Fibroblast of mammary gland (primary cell): ENCODE results near the gene DAPK3.

Experiments used
- DNase-seq: peaks from one replicate; pipeline ENCODE4 v3.0.0-alpha.2; 2010; ENCODE audit warnings: low read depth
- H3K4me3 ChIP-seq: 2 replicates; pipeline ENCODE4 v1.5.1; 2011; ENCODE audit warnings: low read depth, mild to moderate bottlenecking, low read length, moderate library complexity; ENCODE audit not compliant: control insufficient read depth
- TF ChIP-seq, protein P1 (sequence below): conservative IDR thresholded peaks from 2 replicates; pipeline ENCODE4 v1.5.1; 2011; ENCODE audit warnings: low read depth, low read length, inconsistent platforms; ENCODE audit not compliant: control insufficient read depth, insufficient read depth

DAPK3 gene

DNA sequence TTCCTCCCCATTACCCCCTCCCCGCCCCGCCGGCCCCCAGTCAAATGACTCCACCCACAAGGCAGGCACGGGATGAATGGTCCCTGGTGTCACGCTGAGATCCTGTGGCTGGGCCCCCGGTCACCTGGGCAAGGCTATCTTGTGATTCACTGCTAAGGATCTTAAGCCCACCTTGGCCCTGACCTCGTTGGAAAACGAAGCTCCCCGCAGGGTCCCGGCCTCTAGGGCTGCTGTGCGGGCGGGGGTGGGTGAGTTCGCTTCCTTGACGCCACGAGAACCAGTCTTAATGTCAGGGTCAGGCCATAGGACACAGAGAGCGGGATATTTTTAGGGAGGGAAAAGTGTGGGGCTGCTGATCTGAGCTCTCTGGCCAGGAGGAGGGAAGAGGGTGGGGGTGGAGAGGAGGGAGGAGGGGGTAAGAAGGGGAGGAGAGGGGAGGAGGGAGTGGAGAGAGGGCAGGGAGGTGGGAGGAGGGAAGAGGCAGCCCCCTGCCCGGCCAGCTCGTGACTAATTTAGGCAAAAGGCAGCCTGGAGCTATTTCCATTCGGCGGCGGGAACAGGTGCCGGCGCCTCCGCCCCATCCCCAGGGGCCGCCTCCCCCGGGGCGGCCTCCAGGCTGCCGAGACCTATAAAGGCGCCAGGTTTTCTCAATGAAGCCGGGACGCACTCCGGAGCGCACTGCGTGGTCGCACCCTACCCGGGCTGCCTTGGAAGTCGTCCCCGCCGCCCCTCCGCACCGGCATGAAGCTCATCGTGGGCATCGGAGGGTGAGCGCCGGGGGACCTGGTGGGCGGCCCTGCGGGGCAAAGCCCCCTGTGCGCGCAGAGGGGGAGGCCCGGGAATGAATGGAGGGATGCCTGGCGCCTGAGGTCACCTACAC, 37.7 kb downstream of the DAPK3 start, which contains the start of gene NMRK2:
Gene NMRK2, plus strand, starts transcription at position 139 of the 880 bp plus-strand sequence. Its CDS starts 603 bp downstream, at position 742.
- TF ChIP-seq, protein P1, sequence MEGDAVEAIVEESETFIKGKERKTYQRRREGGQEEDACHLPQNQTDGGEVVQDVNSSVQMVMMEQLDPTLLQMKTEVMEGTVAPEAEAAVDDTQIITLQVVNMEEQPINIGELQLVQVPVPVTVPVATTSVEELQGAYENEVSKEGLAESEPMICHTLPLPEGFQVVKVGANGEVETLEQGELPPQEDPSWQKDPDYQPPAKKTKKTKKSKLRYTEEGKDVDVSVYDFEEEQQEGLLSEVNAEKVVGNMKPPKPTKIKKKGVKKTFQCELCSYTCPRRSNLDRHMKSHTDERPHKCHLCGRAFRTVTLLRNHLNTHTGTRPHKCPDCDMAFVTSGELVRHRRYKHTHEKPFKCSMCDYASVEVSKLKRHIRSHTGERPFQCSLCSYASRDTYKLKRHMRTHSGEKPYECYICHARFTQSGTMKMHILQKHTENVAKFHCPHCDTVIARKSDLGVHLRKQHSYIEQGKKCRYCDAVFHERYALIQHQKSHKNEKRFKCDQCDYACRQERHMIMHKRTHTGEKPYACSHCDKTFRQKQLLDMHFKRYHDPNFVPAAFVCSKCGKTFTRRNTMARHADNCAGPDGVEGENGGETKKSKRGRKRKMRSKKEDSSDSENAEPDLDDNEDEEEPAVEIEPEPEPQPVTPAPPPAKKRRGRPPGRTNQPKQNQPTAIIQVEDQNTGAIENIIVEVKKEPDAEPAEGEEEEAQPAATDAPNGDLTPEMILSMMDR: no peak
- no peak within 1 kb of the TSS for H3K4me3 ChIP-seq
- no peak for DNase-seq

DNA sequence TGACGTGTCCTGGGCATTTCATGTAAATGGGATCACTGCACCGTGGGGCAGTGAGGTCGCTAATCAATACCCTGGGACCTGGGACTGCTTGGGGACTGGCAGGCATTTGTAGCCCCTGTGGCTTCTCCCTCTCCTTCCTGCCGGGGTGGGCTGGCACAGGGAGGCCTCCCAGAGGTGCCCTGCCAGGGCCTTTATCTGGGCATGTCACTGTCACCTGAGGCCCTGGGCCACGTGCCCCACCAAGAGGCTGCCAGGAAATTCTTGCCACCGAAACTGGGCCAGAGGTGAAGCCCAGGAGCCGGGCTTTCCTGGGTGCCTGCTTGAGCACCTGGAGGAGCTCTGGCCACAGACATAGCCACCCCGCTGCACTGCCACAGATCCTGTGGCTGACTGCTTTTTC, 39.9 kb downstream of the DAPK3 start:
- TF ChIP-seq, protein P1: no peak
- no peak for DNase-seq
- no peak overlapping the region for H3K4me3 ChIP-seq

DNA sequence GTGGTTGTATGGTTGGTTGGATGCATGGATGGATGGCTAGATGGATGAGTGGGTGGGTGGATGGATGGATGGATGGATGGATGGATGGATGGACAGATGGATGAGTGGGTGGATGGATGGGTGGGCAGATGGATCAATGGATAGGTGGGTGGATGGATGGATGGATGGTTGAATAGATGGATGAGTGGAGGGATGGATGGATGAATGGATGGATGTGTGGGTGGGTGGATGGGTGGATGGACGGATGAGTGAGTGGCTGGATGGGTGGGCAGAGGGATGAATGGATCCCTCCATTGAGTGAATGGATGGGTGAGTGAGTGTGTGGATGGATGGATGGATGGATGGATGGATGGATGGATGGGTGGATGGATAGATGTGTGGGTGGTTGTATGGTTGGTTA, 47.0 kb downstream of the DAPK3 start:
- no peak for DNase-seq
- TF ChIP-seq, protein P1: no peak
- no peak overlapping the region for H3K4me3 ChIP-seq

DNA sequence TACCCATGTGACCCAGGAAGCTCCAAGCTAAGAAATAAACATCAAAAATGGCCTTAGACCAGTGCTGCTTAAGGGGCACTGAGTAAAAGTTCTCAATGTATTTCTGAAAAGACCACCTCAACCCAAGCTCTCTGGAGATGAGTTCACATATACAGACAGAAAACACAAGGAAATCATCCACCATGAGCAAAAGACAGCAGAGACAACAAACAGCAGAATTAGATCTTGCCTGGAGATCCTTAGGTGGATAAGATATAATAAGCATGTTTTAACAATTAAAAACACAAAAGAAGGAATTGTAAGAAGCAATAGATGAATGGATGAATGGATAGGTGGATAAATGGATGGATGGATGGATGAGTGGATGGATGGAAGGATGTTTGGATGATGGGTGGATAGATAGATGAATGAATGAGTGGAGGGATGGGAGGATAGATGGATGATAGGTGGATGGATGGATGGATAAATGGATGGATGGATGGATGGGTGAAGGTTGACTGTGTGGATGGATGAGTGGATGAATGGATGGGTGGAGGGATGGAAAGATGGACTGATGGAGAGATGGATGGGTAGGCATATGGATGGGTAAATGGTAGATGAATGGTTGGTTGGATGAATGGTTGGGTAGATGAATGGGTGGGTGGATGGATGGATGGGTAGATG, 47.7 kb downstream of the DAPK3 start:
- no peak overlapping the region for H3K4me3 ChIP-seq
- DNase-seq: no peak
- TF ChIP-seq, protein P1: no peak

DNA sequence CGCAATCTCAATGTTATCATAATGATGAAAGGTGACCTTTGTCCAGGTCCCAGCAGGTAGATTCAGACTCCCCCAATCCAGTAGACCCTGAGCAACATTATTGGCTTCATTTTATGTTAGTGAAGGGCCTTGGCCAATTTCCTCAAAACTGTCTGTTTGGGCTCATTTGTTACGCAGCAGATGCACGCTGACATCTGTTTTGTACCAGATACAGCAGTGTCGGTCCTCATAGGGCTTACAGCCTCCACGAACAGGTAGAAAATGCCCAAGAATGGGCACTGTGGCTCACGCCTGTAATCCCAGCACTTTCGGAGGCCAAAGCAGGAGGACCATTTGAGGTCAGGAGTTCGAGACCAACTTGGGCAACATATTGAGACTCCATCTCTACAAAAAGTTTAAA, 51.1 kb downstream of the DAPK3 start:
- TF ChIP-seq, protein P1: no peak
- no peak overlapping the region for H3K4me3 ChIP-seq
- DNase-seq: no peak

DNA sequence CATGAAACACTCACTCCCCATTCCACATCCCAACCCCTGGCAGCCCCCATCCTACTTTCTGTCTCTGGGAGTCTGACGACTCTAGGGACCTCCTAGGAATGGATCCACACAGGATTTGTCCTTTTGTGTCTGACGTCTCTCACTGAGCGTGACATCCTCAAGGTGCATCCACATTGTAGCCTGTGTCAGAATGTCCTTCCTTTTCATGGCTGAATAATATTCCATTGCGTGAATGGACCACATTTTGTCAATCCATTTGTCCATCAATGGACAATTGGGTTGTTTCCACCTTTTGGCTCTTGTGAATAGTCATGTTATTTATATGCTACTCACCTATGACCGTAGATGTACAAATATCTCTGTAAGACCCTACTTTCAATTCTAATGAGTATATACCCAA, 54.9 kb downstream of the DAPK3 start:
- TF ChIP-seq, protein P1: no peak
- H3K4me3 ChIP-seq: no peak overlapping the region
- no peak for DNase-seq
